Middle frontal gyrus (tissue), 1 donor: Measurements from ENCODE around the gene GKN2.
"Not testable (repeated sequence)": the region's sequence is repeated elsewhere in the genome, so short reads cannot be mapped to it uniquely, and the experiment has no call there.

Source experiments
- DNase-seq: peaks from one replicate; pipeline ENCODE4 v3.0.0-alpha.2; 2015; ENCODE audit warnings: low spot score; ENCODE audit errors: extremely low spot score

GKN2 gene

DNA sequence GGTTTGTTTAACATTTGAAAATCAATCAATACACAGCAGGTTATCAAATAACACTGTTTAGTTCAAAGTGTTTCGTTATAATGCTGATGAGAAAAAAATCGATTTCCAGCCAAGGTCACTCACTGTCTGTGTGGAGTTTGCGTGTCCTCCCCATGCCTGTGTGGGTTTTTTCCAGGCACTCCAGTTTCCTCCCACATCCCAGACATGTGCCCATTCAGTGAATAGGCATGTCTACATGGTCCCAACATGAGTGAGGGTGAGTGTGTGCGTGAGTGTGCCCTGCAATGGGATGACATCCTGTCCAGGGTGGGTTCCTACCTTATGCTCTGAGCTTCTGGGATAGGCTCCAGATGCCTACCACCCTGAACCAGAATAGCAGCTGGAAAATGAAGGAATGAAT is 8.7 kb upstream of the GKN2 start:
- DNase-seq: no peak

DNA sequence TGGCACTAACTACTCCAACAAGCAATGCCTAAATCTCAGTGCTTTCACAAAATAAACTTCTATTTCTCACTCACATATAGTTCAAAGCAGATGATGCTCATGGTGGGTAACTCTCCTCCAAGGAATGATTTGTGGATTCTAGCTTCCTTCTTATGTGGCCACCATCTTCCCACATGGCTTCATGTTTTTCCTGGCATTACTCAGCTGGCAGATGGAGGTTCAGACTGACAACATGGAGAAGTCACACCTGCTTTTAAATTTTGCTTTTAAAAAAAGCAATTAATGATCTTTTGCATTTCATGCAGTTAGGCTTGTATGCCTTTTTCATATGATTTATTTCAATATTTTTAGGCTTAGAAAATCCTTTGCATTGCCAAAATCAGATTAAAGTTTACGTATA is 6.3 kb upstream of the GKN2 start:
- DNase-seq: no peak

DNA sequence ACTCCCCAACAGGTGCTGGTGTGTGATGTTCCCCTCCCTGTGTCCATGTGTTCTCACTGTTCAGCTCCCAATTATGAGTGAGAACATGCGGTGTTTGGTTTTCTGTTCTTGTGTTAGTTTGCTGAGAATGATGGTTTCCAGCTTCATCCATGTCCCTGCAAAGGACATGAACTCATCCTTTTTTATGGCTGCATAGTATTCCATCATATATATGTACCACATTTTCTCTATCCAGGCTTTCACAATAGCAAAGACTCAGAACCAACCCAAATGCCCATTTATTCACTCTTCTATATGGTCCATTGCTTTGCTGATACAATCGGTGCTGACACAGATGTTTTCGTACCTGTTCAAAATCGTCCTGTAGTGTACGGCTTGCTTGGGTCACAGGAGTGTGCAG is 2.7 kb upstream of the GKN2 start:
- not testable (repeated sequence) for DNase-seq

DNA sequence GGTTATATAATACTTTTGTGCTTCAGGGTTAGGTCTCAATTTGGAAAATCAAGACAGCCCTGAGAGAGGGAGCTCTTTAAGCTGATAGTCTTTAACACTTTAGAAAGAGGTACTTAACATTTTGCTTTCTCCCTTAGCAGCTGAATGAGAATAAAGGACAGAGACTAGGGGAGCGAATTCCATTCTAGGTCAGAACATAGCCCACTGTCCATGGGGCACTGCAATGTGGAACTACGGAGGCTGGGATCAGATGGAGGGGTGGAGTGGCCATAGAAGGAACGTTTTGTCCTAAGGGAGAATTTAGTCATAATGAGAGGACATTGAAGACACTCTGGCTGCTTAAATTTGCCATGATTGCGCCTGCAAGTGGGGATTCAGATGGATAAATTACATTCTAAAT is 794 bp downstream of the GKN2 start:
- DNase-seq: no peak

DNA sequence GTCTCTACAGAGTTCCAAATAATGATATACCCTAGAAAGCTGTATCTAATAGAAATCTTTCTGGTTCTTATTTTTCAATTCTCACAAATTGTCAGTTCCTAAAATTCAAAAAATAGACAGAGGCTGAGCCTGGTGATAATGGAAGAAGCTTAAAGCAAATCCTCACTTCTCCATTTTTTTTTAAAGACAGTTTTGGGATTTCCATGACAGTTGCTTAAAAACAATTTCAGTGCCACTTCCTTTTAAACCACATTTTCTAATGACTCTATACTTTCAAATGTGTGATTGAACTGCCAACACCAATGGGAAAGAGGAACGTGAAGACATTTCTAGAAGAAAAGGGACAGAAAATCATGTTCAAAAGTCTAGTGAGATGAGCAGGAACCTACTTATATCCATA is 4.0 kb downstream of the GKN2 start:
- no peak for DNase-seq

DNA sequence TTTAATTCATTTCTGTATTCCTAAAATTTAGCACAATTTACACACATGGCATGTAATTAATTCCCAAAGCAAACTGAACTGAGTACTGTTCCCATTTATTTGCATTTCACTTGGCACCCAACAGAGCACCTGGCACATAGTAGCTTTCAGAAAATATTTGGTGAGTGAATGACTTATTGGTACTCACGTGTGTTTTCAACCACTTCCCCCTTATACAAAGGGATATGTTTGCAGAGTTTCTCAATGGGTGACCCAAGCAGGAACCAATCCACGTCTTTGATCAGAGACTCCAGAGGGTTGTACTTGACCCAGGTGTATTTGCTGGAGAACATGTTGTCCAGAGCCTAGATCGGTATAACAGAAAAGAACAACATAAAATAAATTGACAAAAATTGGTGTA is 6.6 kb downstream of the GKN2 start:
- DNase-seq: no peak

DNA sequence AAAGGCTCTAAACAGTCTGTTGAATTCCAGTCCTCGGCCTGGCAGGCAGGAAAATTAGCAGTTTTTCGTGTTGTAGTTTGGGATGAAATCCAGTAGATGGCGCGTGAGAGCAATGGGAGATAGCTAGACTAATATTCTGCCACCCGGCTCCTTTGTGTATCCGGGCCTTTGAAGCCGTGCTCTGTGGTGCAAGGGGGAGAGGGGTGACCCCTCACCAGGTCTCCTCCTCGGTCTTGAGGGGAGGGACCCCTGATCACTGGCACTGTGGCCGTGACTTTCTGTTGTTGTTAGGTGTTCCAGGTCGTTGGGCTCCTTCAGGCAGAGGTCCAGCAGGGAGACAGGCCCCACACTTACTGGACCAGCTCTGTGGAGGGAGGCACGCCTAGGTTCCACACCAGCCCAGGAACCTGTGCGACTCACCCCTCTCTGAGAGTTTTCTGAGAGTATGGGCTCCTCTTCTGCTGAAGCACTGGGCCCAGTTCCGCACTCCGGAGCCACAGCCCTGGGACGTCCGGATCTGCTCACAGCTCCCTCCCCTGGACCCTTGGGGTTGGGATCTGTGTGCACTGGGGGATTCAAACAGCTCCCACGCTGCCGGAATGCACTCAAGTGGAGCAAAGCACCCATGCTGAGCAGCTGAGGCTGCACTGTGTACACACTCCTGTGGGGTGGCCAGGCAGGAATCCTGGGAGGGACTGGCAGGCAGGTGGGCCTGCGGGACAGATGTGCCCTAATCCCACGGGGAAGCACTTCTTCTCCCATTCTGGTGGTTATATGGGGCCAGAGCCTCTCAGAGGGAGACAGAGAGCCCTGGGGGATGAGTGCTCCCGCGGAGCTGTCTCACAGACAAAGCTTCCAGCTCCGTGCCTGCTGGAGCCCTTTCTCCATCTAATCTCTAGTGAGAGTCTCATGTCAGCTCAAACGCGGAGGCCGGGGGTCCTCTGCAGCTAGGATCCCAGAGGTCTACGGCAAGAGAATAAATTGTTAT is 8.8 kb downstream of the GKN2 start:
- peak; percentile 61 for DNase-seq

DNA sequence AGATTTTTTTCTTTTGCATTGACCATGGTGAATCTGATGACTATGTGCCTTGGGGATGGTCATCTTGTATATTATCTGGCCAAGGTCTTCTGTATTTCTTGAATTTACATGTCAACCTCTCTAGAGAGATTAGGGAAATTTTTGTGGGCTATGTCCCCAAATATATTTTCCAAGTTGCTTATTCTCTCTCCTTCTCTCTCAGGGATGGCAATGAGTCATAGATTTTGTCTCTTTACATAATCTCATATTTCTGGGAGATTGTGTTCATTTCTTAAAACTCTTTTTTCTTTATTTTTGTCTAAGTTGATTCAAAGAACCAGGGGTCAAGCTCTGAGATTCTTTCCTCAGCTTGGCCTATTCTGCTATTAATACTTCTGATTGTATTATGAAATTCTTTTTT is 9.9 kb downstream of the GKN2 start:
- no peak for DNase-seq

DNA sequence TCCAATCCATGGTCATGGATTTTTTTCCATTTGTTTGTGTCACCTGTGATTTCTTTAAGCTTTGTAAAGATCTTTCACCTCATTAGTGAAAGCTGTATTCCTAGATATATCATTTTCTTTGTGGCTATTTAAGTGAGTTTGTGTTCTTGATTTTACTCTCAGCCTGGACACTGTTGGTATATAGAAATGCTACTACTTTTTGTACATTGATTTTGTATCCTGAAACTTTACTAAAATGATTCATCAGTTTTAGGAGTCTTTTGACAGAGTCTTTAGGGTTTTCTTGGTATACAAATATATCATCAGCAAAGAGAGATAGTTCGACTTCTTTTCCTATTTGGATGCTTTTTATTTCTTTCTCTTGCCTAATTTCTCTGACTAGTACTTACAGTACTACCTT is 12.3 kb downstream of the GKN2 start:
- DNase-seq: no peak

DNA sequence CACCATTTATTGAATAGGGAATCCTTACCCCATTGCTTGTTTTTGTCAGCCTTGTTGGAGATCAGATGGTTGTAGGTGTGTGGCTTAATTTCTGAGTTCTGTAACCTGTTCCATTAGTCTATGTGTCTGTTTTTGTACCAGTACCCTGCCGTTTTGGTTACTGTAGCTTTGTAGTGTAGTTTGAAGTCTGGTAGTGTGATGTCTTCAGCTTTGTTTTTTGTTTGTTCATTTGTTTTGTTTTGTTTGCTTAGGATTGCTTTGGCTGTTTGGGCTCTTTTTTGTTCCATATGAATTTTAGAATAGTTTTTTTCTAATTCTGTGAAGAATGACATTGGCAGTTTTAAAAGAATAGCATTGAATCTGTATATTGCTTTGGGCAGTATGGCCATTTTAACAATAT is 12.7 kb downstream of the GKN2 start:
- no peak for DNase-seq

DNA sequence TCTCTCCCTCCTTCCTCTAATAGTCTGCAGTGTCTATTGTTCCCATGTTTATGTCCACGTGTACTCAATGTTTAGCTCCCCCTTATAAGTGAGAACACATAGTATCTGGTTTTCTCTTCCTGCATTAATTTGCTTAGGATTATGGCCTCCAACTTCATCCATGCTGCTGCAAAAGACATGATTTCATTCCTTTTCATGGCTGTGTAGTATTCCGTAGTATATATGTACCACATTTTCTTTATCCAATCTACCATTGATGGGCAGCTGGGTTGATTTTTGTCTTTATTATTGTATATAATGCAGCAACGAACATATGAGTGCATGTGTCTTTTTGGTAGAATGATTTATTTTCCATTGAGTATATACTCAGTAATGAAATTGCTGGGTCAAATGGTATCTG is 13.8 kb downstream of the GKN2 start:
- DNase-seq: no peak

DNA sequence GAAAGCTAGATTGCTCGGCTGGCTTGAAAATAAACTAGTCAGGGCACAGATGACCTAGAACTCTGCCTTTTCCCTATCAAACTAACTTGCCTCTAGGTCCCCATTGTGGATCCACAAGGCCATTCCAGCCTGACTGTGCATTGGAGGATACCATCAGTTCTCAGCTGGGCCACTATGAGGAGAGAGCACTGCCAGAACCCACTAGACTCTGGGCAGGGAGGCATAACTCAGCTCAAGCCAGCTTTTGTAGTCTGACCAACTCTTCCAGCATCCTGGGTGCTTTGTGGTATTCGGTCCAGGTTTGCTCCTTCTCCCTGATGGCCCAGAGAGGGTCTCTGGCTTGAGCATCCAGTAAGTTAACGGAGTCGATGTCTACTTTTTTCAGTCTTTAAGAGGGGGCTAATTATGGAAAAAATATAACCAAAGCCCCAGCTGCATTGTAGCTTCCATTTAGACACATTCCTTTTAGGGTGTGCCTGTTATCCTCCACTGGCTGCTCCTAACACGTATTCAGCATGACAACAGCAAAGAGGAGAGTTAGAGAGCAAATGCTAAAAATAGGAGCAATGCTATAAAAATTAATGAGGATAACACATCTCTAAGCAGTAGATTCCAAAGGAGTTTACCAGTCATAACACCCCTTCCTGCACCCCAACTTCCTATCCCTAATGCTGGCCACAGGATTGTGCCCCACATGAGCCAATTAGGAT is 15.2 kb downstream of the GKN2 start:
- no peak for DNase-seq

DNA sequence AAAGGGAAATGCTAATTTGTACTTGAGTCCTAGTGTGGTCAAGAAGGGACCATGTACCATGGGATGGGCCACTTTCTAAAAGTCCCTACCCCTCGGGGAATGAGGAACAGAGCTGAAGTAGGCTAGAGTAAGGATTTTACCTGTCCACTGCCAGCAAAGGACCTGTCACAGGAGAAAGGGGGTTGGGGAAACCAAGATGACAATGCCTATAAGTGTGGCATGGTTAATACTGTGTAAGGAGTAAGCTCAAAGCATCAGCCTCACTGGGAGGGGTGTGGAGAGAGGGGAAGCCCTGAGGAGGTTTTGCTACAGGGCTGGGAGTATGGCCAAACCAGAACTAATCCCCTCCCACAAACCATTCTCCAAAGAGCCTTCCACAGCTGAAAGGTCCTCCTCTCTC is 15.8 kb downstream of the GKN2 start:
- DNase-seq: no peak

DNA sequence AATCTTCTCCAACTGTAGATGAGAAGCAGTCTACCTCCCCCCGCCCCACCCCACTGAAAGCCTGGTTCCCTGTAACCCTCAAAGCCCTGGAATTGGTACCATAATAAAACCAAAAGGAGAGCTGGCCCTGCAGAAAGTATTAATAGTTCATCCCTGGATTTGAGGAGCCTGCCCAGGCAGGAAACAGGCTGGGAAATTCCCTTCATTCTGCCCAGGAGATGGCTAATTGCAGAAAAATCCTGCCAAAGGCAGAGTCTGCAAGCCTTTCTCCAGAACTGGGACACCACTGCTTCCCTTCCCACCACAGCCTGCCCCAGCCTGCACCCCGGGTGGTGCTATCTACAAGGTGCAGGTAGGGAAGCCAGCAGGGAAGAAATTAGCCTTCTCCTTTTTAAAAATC is 16.3 kb downstream of the GKN2 start:
- no peak for DNase-seq

DNA sequence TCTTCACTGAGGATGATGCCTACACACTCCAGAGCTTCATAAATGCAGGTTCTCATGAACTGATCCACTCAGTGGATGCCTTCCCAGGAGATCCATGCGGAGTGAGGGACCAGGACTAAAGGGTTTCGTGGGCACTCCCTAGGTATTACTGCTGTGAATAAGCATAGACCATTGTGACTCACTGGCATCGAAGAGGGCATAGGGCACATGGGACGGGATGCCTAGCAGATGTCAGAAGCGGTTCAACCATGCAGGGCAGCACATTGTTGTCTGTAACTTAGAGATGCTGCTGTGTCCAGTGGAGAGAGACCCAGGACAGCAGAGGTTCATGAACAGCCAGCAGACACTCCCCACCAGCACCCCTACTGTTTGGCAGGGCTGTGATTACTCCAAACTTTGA is 17.2 kb downstream of the GKN2 start:
- DNase-seq: no peak

DNA sequence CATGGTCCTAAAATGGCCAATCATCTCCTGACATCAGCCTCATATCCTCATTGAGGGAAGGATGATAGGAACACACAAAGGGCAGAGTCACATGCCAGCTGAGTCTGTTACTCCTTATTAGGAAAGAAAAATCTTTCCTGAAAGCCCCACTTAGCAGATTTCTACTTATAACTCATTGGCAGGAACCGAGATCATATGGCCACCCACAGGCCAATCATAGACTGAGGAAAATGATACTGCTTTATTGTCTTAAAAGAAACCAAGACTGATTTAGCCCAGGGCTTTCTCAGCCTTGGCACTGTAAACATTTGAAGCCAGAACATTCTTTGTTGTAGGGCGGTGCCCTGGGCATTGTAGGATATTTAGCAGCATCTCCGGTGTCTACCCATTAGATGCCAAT is 18.7 kb downstream of the GKN2 start:
- no peak for DNase-seq

DNA sequence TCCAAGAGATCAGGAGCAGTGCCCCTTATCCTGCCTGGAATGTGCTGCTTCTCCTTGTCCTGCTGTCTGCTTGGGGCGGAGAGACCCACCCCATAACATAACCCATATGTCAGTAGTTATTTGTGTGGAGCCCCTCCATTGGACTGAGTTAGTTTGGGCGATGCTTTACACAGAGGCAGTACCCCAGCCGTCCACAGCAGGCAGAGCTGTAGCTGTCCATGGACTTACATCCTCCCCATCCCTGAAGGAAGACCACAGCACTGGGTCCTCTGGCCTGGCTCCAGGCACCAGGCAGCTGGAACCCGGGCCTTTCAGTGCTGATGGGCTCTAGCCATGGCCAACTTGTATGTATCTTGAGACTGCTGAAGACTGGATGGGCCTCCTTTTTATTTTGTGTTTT is 20.3 kb downstream of the GKN2 start:
- no peak for DNase-seq

DNA sequence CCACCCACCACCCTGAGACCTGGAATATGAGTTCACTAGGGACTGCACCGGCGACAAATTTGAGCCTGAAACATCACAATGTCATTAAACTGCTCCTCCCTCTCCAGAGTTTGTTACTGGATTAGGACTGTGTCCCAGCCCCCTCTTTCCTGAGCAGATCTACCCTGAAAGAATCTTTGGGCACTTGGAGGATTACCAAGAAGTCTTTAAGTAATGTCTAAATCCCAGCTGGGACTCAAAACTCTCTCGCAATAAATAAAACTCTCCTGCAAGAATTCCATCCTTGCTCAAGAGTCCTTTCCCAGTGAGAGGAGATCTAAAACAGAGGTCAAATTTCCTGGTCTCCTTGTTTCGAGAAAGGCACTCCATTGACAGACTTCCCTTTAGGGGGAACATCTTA is 20.9 kb downstream of the GKN2 start:
- DNase-seq: no peak

DNA sequence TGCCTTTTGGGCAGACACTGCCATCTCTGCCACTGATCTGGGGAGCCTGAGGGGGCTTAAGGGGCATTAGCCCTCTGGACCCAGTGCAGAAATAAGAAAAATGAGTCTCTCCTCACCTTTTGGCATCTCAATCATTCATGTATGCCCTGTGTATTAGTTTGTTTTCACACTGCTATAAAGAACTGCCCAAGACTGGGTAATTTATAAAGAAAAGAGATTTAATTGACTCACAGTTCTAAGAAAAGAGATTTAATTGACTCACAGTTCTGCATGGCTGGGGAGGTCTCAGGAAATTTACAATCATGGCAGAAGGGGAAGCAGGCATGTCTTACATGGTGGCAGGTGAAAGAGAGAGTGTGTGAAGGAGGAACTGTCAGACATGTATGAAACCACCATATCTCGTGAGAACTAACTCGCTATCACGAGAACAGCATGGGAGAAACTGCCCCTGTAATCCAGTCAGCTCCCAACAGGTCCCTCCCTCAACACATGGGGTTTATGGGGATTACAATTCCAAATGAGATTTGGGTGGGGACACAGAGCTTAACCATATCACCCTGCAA is 21.5 kb downstream of the GKN2 start:
- DNase-seq: no peak

DNA sequence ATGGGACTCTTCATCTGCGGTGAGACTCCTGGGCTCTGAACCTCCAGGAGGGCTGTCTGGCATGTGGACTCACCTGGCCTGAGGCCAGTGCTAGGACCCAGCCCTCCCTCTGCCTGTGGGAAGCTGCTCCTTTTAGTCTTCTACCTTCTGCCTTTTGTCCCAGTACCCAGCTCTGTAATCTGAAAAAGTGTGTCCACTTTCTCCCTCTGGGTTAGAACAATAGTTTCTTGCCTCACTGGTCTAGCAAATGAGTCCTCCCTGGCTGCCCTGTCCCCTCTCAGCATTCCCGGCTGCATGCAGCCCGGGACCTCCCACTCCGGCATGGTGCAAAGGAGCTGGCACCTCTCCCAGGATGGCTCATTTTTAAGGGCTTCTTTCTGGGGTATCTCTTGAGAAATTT is 25.9 kb downstream of the GKN2 start:
- DNase-seq: no peak

DNA sequence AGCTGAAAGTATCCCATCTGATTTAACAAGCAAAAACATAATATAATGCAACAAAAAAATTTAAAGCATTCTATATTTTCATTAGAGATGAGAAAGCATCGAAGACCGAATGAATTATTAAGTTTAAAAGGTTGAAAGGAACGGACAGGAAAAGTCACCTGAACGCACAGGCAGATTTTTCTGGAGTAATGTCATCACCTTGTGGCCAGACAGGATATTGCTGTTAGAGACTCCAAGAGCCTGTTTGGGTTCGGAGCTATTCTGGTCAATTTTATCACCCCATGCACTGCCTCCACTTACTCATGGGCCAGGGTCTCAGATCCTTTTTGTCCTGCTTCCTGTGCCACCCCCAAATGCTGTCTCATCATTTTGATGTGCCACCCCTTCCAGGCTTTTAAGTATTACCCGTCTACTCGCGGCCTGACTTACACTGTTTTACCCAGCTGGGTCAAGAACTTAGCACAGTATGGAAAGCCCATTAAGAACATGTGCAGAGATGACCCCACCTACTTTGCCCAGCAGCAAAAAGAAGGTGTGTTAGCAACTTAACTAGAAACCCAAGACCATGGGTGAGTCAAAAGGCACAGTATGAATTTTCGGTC is 27.3 kb downstream of the GKN2 start:
- DNase-seq: peak; percentile 49

DNA sequence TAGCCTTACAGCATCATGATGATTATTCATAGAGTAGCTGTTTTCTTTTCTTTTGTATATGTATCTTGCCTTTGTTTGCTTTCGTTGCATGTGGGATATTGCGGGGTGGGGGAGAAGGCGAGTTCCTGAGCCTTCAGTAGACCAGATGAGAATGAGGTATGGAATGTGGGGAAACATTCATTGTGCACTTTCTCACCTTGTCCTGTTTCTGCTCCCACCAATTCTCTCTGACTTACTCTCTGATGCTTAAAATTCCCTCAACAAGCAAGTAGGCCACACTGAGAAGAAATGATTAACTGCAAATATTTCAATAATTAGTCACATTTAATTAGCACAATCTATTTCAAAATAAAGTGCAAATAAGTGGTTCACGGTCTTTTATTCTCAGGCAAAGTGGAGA is 31.0 kb downstream of the GKN2 start:
- DNase-seq: no peak
